ENCODE data around the gene UVRAG. TPM values are rescaled to one million over a fixed set of nuclear protein-coding genes. Genes with fewer than 3 reads are reported as not detected.

Gene UVRAG
- total RNA-seq, 1 experiment from 2014 or later = 29.5 TPM

- BruUV-seq (replicated peaks) = no TSS peak
- no peak overlapping the region for H3K27ac ChIP-seq (ENCODE audit: low read length)
- DNase-seq (ENCODE audit: low read depth, low spot score) (no peak), ATAC-seq (no peak)
- POLR2A ChIA-PET = interaction anchor here (0.8 kb wide), 1 partner anchor 15 kb away, joined by 3 read pairs; no protein-coding TSS in a partner anchor
- H3K9me3 ChIP-seq (ENCODE audit: control insufficient read depth, insufficient read depth, low read depth, low read length) = peaks cover 5% of the 10 kb centered on the region; the same call in 1 of the 2 replicates
- no peaks in the 10 kb centered on the region for H3K4me1 ChIP-seq (ENCODE audit: control insufficient read depth, insufficient read depth, low read length)
- in situ Hi-C loops (cut with HindIII; ENCODE audit: low pct_unique_long_range_greater_than_20kb, low sequenced_read_pairs) (no loop called here), intact Hi-C loops (cut with micrococcal nuclease; ENCODE audit: unreplicated experiment) (no loop called here)
- H3K4me3 ChIP-seq (ENCODE audit: low read depth in 2 of 2, low read length in 2 of 2) = no peak overlapping the region
- CTCF ChIA-PET = no interaction called here
- TF ChIP-seq REST (IDR thresholded peaks at IDR 0.05; ENCODE audit: insufficient read depth in 1 of 2, low read depth in 2 of 2, low read length in 1 of 2) = no peak
- TF ChIP-seq POLR2AphosphoS5 (IDR thresholded peaks at IDR 0.05; ENCODE audit: low read depth, low read length) = no peak
- TF ChIP-seq SIN3A (IDR thresholded peaks at IDR 0.05; ENCODE audit: borderline replicate concordance, insufficient read depth, low read depth, low read length) = no peak
- no peak for TF ChIP-seq TCF7L2 (IDR thresholded peaks at IDR 0.05; ENCODE audit: low read depth, low read length)
- no peaks in the 10 kb centered on the region for H3K27me3 ChIP-seq (ENCODE audit: control insufficient read depth, insufficient read depth, low read length)
- H3K36me3 ChIP-seq (ENCODE audit: control insufficient read depth, insufficient read depth, low read length) = no peaks in the 10 kb centered on the region
Measured at GRCh38 chr11:76048763-76049162, 233.8 kb downstream of the UVRAG start.

- intact Hi-C loops (cut with micrococcal nuclease; ENCODE audit: unreplicated experiment) = no loop called here
- peaks cover 5% of the 10 kb centered on the region; the same call in 1 of the 2 replicates for H3K9me3 ChIP-seq (ENCODE audit: control insufficient read depth, insufficient read depth, low read depth, low read length)
- H3K36me3 ChIP-seq (ENCODE audit: control insufficient read depth, insufficient read depth, low read length) = no peaks in the 10 kb centered on the region
- TF ChIP-seq TCF7L2 (IDR thresholded peaks at IDR 0.05; ENCODE audit: low read depth, low read length) = no peak
- no peak for TF ChIP-seq POLR2AphosphoS5 (IDR thresholded peaks at IDR 0.05; ENCODE audit: low read depth, low read length)
- TF ChIP-seq SIN3A (IDR thresholded peaks at IDR 0.05; ENCODE audit: borderline replicate concordance, insufficient read depth, low read depth, low read length) = no peak
- no peak for TF ChIP-seq REST (IDR thresholded peaks at IDR 0.05; ENCODE audit: insufficient read depth in 1 of 2, low read depth in 2 of 2, low read length in 1 of 2)
- no peak for TF ChIP-seq CTCF (IDR thresholded peaks at IDR 0.05)
- no peak overlapping the region for H3K4me3 ChIP-seq (ENCODE audit: low read depth in 2 of 2, low read length in 2 of 2)
- no peaks in the 10 kb centered on the region for H3K27me3 ChIP-seq (ENCODE audit: control insufficient read depth, insufficient read depth, low read length)
- ChIA-PET CTCF (no interaction called here), POLR2A (no interaction called here)
- H3K27ac ChIP-seq (ENCODE audit: low read length) = no peak overlapping the region
- ATAC-seq = no peak
- H3K4me1 ChIP-seq (ENCODE audit: control insufficient read depth, insufficient read depth, low read length) = no peaks in the 10 kb centered on the region
- no peak for DNase-seq (ENCODE audit: low read depth, low spot score)
- in situ Hi-C loops (cut with HindIII; ENCODE audit: low pct_unique_long_range_greater_than_20kb, low sequenced_read_pairs) = no loop called here
- no TSS peak for BruUV-seq (replicated peaks)
Measured at GRCh38 chr11:76049511-76049910, 234.5 kb downstream of the UVRAG start.

Measured in Panc1 (cell line).